Stimulated activated naive CD4-positive, alpha-beta T cell treated with Interleukin-2 at 50 U/mL for 16 hours (primary cell): Measurements from ENCODE around the gene GAS2L2.
A peak's percentile ranks its signal among the peaks of the same experiment; 100 is the strongest.

Experiments used
- DNase-seq: peaks from one replicate; lab custom pipeline; 2025; lab: John Stamatoyannopoulos, UW

GAS2L2 gene

DNA sequence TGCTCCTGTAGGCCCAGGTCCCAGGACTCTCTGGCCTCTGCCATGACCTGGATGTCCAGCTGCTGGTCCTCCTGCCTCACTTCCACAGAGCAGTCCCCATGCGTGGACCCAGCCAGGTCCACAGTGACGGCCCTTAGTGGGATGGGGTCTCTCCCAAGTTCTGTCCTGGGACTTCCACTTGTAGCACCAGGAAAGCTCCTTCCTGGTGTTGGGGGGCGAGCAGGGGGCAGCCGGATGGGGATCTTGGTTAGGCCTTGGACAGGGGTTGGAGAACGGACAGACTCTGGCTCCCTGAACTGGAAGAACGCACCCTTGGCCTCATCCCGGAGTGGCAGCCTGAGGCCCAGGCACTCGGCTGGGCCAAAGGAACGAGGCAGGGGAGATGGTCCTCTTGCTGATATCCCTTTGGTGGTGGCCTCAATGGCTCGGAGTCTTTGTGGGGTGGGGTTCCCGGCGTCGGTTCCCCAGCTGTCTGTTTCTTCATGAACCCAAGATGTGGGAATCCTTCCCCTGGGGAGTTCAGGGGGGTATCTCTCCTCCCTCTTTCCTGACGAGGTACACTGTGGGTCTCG, 7.2 kb downstream of the GAS2L2 start:
- DNase-seq, result no peak

DNA sequence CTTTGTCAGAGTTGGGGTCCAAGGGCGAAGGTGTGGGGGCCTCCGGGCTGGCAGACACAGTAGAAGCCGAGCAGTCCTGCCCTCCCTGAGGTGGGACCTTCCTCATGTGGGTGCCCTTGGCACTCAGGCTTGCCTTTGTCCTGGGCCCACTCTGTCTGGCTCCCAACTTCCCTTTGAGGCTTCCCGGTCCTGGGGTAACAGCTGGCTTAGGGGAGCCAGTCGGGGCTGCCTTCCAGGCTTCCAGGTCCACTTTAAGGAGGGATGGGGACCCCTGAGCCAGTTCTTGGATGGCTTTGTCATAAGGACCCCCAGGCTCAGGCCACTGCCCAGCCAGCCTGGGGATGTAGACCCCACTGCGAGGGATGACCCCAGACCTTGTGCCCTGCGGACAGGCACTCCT, 7.8 kb downstream of the GAS2L2 start:
- no peak for DNase-seq

DNA sequence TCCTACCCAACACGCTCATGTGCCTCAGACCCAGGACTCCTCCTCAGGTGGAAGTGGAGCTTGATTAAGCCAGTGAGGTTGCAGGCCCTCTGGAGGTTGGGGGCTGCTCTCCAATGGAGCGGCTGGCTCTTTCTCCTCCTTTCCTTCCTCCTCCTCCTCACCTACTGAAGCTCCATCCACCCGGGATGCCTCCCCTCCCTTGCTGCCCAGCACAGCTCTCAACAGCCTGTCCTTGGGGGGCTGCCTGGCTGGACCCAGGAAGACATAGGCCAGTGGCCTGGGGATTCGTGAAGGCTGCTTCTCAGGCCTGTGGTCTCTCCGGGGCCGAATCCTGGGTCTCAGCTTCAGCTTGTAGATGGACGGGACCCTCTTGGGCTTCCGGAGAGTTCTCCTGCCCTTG, 8.2 kb downstream of the GAS2L2 start:
- DNase-seq, result no peak

DNA sequence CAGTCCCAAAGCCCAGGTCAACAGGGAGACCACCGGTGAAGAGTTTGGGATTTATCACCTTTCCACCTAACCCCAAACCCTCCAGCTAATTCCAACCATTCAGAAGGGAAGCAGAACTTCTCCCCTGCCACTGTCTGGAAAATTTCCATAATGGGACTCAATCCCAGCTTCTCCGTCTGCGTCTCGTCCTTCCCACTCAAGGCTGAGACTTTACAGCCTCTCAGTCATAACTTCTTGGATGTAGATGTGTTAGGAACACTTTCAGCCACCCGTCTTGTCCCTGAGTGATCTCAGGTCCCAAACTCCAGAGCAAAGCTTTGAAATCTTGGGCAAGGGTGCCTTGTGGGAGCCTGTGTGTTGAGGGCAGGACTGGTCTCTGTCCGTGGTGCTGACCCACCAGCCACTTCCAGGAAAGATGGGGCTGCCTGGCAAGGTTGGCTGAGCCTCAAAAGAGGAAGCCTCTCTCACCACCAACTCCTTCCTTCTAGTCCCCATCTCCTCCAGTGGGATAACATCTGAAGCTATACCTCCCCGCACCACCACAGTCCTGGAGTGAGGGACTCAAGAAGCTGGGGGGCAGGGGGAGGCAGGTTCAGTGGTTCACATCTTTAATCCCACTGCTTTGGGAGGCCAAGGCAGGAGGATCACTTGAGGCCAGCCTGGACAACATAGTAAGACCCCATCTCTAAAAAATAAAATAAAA, 9.3 kb downstream of the GAS2L2 start:
- no peak for DNase-seq

DNA sequence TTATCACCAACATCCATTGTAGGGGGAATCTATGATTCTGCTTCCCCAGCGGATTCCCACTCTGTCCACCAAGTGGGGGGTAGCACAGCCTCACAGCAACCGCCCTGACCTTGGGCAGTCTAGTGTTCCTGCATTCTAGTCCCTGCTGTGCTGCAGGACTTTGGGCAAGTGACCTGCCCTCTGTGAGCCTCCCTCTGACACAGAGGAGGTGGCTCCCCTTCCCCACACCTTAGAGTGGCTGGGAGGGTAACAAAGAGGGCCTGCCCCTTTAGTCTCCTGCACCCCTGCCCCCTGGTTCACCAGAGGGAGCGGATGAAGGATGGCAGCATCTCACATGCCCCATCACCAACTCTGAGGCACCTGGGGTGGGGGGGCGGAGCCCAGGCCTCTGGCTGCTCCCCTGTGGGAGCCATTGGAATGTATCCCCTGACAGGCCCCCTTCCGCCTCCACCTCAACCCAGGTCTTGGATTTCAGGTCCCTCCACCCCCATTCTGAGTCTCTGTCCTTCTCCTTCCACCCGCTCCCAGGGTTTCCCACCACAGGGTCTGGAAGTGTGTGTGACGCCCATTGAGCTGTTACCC, 10.1 kb downstream of the GAS2L2 start:
- DNase-seq, result no peak

DNA sequence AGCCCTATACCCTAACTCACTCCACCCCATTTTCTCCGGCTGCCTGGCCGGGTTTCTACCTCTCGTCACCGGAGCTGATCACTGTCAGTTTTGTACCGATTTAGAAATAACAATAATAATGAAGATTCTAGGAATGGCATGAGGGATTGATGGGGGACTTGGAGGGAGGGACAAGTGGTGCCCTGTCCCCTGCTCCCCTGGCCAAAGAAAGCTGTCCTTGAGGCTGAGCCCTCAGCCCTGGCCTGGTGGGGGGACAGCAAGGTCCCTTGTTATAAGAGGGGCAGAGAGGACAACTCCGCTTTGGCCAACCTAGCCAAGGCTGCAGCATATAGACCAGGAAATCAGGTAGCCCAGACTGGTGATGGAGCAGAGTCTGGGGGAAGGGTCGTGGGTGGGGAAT, 10.5 kb downstream of the GAS2L2 start:
- DNase-seq, result no peak

DNA sequence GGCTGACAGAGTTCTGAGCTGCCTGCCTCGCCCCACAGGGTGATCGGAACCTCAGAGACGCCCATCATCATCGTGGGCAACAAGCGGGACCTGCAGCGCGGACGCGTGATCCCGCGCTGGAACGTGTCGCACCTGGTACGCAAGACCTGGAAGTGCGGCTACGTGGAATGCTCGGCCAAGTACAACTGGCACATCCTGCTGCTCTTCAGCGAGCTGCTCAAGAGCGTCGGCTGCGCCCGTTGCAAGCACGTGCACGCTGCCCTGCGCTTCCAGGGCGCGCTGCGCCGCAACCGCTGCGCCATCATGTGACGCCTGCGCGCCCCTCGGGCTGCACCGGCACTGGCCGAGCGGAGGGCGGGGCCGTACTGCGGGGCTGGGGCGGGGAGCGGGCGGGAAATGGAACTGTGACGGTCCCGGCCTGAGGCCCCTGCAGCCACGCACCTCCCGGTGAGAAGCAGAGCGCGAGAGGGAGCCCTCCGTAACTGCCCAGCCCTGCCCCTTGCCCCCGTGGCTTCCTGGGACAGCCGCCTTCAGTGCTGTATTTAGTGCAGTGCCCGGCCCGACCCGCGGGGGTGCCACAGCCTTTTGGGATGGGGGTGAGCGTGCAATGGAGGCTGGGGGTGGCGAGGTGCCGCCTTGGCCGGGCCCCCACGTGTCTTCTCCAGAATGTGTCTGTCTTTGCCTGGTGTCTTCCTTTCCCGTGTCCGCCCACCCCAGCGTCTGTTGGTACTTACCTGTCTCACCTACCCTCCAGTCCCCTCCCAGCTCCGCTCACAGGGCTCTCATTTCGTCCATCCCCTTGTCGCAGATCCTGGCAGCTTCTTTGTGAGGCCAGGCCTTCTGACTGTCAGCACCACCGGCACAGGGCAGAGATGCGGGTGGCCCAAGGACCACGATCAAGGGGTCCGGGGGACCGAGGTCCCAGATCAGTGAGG, 11.8 kb downstream of the GAS2L2 start:
- DNase-seq, result no peak

DNA sequence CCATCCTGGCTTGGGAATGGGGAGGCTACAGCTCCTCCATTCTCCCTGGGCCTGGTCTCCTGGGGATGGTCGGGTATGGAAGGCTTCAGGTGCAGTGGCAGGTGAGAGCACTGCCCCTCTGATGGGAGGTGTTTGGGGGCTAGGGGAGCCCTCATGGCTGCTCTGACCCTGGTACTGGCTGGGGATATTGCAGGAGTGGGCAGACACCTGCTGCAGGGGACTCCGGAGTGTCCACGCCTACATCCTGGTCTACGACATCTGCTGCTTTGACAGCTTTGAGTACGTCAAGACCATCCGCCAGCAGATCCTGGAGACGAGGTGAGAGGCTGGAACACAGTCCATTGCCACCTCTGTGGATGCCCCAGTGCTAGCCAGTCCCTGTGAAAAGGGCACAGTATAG, 12.8 kb downstream of the GAS2L2 start:
- no peak for DNase-seq

DNA sequence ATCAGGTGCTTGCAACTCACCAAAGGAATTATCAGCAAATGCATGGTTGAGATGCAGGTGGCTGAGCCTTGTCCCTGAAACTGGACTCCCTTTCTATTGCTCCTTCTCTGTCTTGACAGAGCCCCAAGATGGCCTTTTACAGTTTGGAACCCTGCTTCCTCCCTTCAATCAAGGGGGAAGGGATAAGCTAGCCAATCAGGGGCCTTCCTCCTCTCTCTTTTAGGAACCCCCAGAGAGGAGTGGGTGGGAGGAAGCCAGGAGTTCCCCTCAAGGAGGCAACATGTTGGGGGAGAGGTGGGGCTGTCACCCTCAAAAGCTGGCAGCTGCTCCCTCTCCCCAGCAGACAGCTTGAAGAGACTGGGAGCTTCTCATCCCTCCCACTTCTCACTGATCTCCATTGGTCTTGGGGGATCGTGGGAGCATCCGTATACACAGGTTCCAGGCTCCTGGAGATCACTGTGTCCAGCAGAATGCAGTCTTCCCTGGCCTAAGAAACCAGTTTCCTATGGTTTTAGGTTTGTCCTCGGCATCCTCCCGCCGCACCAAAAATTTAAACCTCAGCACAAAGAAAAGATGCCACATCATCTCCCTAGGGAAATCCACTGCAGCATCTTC, 14.4 kb downstream of the GAS2L2 start:
- no peak for DNase-seq

DNA sequence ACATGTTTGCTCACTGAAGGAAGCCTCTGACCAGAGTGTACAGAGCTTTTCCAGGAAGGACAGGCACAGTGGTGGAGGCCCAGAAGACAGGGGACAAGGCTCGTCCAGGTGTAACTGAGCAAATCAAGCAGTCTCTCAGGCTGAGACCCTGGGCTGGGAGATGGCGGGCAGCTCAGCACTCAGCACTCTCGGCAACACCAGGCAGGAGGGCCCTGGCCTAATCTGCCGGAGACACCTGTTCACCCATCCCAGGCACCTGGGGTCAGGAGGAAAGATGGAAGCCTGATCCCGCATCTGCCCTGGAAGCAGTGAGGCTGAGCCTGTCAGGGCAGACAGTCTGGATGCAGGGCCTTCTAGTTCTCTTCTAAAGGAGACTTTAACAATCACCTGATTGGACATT, 16.8 kb downstream of the GAS2L2 start:
- DNase-seq, result no peak

DNA sequence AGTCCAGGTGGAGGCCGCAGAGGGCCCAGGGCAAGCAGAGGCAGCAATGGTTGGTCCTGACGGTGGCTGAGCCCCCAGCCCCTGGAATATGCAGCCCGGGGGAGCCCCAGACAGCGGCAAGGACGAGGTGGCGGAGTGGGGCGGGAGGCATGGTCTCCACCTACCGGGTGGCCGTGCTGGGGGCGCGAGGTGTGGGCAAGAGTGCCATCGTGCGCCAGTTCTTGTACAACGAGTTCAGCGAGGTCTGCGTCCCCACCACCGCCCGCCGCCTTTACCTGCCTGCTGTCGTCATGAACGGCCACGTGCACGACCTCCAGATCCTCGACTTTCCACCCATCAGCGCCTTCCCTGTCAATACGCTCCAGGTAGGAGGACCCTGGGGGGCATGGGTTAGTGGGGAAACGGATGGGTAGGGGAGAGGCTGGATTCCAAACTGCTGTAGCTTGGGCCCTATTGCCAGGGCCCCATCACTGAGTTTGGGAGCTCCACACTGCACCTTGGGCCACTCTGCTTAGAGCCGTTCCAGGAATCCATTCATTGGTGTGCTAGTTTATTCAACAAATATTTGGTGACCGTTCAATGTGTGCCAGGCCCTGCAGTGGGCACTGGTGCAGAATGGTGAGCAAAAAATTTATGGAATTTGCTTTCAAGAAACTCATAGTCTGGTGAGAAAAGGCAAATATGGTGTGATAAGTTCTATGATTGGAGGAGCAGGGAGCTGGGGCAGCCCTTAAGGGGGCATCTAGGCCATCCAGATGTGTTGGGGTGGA, 17.8 kb downstream of the GAS2L2 start:
- DNase-seq, result no peak

DNA sequence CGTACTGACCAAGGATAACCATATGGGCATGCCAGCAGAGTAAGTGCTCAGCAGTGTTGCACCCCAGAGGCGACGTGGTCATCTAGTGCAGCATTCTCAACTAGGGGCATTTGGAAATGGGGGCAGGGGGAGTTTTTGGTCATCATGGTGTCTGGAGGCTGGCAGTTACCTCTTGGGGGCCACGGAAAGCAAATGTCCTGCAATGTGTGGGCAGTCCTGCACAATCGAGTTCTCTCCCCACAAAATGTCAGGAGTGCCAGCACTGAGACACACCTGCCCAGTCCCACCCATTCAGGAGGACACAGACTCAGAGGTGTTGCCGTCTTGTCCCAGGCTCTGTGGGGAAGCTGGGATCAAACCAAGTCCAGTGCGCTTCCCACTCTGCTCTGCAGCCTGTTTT, 18.6 kb downstream of the GAS2L2 start:
- DNase-seq, result no peak

DNA sequence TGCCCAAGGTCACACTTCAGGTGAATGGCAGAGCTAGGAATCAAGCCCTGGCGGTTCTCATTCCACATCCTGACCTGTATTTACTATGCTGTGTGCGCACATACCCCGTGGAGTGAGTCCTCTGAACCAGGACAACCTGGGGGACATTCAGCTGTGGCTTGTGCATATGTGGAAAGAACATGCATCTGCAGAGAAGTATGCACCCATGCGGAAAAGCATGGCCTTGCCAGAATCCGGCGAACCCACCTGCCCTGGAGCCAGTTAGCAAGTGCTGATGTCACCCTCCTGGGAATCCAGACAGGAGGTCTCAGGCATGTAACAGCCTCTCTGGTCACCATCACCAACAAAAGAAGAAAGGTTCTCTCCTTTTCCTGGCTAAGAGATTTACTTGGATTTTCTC, 19.7 kb downstream of the GAS2L2 start:
- DNase-seq, result no peak

DNA sequence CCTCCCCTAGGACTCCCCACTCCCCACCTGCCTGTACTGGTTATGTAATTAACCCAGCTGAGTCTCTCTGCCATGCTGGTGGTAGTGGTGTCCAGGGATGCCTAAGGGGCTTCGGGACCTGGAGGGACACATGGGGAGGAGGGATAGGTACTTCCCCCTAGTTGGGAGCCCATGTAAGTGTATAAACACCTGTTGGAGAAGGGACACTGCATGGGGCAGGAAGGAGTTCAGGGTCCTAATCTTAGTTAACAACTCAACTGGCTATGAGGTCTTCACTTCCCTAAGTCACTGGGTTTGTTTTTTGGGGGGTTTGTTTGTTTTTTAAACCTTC, 20.3 kb downstream of the GAS2L2 start:
- DNase-seq, result no peak

DNA sequence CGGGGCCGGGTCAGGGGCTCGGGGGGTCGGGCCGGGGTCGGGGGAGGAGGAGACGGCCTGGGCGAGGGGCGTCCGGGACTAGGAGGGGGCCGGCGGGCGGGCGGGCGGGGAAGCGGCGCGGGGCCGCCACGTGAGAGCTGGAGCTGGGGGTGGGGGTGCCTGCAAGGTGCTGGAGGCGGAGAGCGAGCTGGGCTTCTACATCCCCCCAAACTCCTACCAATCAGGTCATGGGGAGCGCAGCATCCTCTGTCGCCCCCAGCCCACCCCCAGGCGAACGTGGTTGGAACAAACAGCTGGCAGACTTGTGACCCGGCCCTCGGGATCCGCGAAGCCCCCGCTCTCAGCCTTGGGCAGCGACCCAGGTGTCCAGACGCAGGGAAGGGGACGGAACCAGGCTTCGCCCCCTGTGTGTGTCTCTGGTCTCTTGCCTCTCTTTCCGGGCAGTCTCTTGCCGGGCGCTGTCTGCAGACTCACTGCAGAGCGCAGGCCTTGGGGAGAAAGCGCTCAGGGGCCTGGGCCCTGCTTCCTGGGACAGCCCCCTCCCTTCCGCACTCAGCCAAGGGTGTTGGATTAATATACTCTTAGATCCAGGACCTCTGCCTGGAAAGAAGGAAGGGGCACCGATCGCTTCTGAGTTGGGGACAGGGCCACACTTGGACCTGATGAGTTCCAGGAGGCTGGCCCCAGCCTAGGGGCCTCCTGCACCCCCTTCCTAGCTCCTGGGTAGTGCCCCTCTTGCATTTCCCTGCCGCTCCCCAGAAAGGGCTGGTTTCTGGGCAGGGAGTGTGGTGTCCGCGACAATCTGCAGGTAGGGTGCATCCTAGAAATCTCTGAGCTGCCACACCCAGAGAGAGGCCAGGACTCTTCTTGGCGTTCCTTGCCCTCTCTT, 20.9 kb downstream of the GAS2L2 start:
- DNase-seq, result no peak

DNA sequence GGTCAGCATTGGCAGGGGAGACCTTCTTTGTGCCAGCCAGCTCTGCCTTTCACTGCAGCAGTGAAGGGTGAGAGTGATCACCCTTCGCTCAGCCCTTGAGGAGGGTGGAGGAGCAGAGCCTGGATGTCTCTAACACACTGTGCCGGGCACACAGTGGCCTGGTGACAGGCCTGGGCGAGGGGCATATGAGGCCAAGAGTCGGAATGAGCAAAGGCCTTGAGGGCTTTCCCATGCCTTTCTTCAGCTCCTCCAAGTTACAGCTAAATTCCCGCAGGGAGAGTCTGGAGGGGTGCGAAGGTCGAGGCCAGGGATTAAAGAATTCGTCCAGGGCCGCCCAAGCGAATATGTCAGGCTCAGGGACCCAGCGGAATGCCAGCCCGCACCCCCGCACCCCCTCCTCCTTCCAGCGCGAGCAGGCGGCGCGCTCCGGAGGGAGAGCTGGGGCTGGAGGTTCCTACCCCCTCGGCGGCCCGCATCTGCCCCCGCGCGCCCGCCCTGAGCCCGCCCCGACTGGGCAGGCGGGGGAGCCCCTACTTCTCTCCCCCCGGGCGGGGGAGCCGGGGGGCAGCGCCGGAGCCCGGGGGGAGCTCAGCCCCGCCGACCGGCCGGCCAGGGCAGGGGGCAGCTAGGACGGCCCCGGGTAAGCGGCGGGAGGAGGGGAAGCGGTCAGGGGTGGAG, 21.7 kb downstream of the GAS2L2 start, which contains the start of gene RASL10B:
RASL10B (plus strand) TSS at position 401 of the 678 bp plus-strand sequence. CDS start 3,546 bp downstream, outside the sequence.
- peak; percentile 44 for DNase-seq

DNA sequence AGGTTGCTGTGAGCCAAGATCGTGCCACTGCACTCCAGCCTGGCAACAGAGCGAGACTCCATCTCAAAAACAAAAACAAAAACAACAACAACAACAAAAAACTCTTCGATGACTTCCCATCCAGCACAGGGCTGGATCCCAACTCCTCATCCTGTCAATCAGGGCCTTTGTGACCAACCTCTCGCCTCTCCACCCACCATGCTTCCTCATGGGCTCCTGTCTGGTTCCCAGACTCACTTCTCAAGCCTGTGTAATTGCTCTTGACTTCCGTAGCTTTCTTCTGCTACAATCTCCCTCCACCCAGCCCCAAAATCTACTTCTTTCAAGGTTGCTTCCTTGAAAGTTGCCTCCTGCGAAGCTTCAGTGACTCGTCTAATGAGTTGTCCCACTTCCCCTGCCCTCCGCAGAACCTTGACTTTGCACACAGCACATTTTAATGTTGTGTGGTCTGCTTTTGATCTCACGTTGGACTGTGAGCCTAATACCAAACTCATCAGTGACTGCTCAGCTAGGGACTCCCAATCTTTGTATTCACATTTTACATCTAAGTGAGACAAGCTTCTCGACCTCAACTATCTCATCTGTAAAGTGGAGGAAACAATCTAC, 22.5 kb downstream of the GAS2L2 start:
- DNase-seq, result no peak

DNA sequence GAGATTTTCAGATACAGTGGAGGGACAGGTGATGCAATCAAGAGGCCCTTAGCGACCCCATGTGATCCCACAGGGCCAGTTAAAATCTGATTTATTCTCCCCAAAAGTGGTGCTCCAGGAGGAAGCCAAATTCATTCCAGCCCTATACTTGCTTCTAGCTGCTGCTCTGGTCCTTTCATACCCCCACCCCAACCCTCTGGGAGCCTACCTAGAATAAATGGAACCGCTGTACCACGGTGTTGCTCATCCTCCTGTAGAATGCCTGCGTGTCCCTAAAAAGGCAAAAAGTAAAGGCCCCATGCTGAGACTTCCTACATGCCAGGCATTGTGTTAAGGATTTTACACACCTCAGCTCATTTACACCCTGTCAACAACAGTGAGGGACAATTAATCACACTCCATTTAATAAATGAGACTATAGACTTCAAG, 23.6 kb downstream of the GAS2L2 start:
- DNase-seq, result no peak

DNA sequence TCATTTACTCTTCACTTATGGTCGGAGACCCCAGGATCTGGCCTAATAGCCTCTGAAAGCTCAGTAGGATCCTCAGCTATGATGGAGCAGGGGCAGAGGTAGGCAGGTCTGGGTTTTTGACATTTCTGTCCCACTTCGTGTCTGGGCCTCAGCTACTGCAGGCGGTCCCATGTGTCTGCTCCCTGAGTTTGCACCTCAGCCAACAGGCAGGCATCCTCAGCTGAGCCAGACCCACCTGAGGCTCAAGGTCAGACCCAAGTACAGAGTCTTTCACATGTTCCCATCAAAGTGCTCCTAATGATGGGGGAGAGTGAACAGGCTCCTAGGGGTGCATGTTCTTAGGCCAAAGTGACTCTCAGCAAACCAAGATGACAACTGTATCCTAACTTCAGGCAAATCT, 24.5 kb downstream of the GAS2L2 start:
- DNase-seq, result no peak
